KG1 (cell line): Measurements from ENCODE around the gene SUMO4.

Source experiments
- DNase-seq: peaks from one replicate; lab custom pipeline; 2025; lab: John Stamatoyannopoulos, UW

SUMO4 gene

GRCh38 chr6:149400050-149400449 is at the start of gene SUMO4:
SUMO4 (plus strand) TSS chr6:149400262; CDS start chr6:149400392, 130 bp downstream.
- DNase-seq = no peak

- DNase-seq = no peak
These were observed 46.1 kb upstream of the SUMO4 start for GRCh38 chr6:149354009-149354408.

GRCh38 chr6:149356081-149356750 is 43.8 kb upstream of the SUMO4 start:
- DNase-seq = no peak

- no peak for DNase-seq
These were observed 42.1 kb upstream of the SUMO4 start for GRCh38 chr6:149357726-149358538.

GRCh38 chr6:149359440-149359839 is 40.6 kb upstream of the SUMO4 start:
- DNase-seq = no peak

- DNase-seq = no peak
These were observed 39.5 kb upstream of the SUMO4 start for GRCh38 chr6:149360536-149360935.

GRCh38 chr6:149362289-149362688 is 37.8 kb upstream of the SUMO4 start:
- no peak for DNase-seq

- no peak for DNase-seq
These were observed 36.9 kb upstream of the SUMO4 start for GRCh38 chr6:149363154-149363553.

- no peak for DNase-seq
These were observed 35.5 kb upstream of the SUMO4 start for GRCh38 chr6:149364557-149364956.

- no peak for DNase-seq
These were observed 34.9 kb upstream of the SUMO4 start for GRCh38 chr6:149365197-149365596.

- DNase-seq = no peak
These were observed 33.7 kb upstream of the SUMO4 start for GRCh38 chr6:149366267-149366921.

GRCh38 chr6:149368065-149368464 is 32.0 kb upstream of the SUMO4 start:
- no peak for DNase-seq

- no peak for DNase-seq
These were observed 28.9 kb upstream of the SUMO4 start for GRCh38 chr6:149371154-149371553.

GRCh38 chr6:149372062-149372461 is 28.0 kb upstream of the SUMO4 start:
- no peak for DNase-seq

GRCh38 chr6:149373511-149373910 is 26.6 kb upstream of the SUMO4 start:
- DNase-seq = no peak

GRCh38 chr6:149379977-149380376 is 20.1 kb upstream of the SUMO4 start:
- no peak for DNase-seq

- DNase-seq = no peak
These were observed 19.5 kb upstream of the SUMO4 start for GRCh38 chr6:149380523-149380922.

GRCh38 chr6:149383371-149383770 is 16.7 kb upstream of the SUMO4 start:
- DNase-seq = no peak

GRCh38 chr6:149384464-149384863 is 15.6 kb upstream of the SUMO4 start:
- DNase-seq = no peak

- no peak for DNase-seq
These were observed 13.9 kb upstream of the SUMO4 start for GRCh38 chr6:149385998-149386646.

GRCh38 chr6:149387779-149388512 is 12.1 kb upstream of the SUMO4 start:
- DNase-seq = no peak
